DOHH2 (cell line): ENCODE data around the gene PPFIA4.

Experiments
- H3F3A ChIP-seq: fragments of 200-600 bp; sonication (generic), shearing (Covaris generic); 2 replicates; pipeline ENCODE4 v1.6.0; 2016; ENCODE audit warnings: antibody characterized with exemption, mild to moderate bottlenecking; ENCODE audit not compliant: control insufficient read depth, insufficient read depth
- H3K27ac ChIP-seq: fragments of 200-600 bp; sonication (generic); 2 replicates; pipeline ENCODE4 v1.5.1; 2014; ENCODE audit warnings: low read depth, mild to moderate bottlenecking, low read length, moderate library complexity
- H3K27me3 ChIP-seq: fragments of 200-600 bp; sonication (generic); 2 replicates; pipeline ENCODE4 v1.6.1; 2014; ENCODE audit warnings: mild to moderate bottlenecking, low read length, mixed read lengths; ENCODE audit not compliant: control insufficient read depth
- H3K36me3 ChIP-seq: fragments of 200-600 bp; sonication (generic); 2 replicates; pipeline ENCODE4 v1.6.1; 2014; ENCODE audit warnings: mild to moderate bottlenecking, low read length, moderate library complexity, mixed read lengths; ENCODE audit not compliant: control insufficient read depth
- H3K4me1 ChIP-seq: fragments of 200-600 bp; sonication (generic); 2 replicates; pipeline ENCODE4 v1.6.1; 2014; ENCODE audit warnings: mild to moderate bottlenecking, low read length, mixed read lengths; ENCODE audit not compliant: control insufficient read depth
- H3K4me2 ChIP-seq: fragments of 200-600 bp; sonication (generic); 2 replicates; pipeline ENCODE4 v1.6.0; 2014; ENCODE audit warnings: mild to moderate bottlenecking, low read length, moderate library complexity
- H3K4me3 ChIP-seq: fragments of 200-600 bp; sonication (generic); 2 replicates; pipeline ENCODE4 v1.5.1; 2014; ENCODE audit warnings: mild to moderate bottlenecking, low read length, mixed read lengths
- H3K79me2 ChIP-seq: fragments of 200-600 bp; sonication (generic); 2 replicates; pipeline ENCODE4 v1.6.1; 2014; ENCODE audit warnings: mild to moderate bottlenecking, low read length, mixed read lengths; ENCODE audit not compliant: control insufficient read depth
- H3K9me2 ChIP-seq: fragments of 200-600 bp; sonication (generic); replicated peaks from 2 replicates; pipeline ENCODE4 v1.6.1; 2014; ENCODE audit warnings: mild to moderate bottlenecking, low read length, mixed read lengths; ENCODE audit not compliant: control insufficient read depth
- H3K9me3 ChIP-seq: fragments of 200-600 bp; sonication (generic); 2 replicates; pipeline ENCODE4 v1.6.1; 2014; ENCODE audit warnings: antibody characterized with exemption, low read length, mixed read lengths; ENCODE audit not compliant: control insufficient read depth, insufficient read depth
- H4K20me1 ChIP-seq: fragments of 200-600 bp; sonication (generic); 2 replicates; pipeline ENCODE4 v1.6.0; 2014; ENCODE audit warnings: low read depth, mild to moderate bottlenecking, antibody characterized with exemption, low read length, moderate library complexity; ENCODE audit not compliant: control insufficient read depth, insufficient read depth
- CTCF ChIP-seq: fragments of 200-600 bp; sonication (generic); IDR thresholded peaks from one replicate; pipeline ENCODE4 v1.5.1; 2014; ENCODE audit warnings: antibody characterized with exemption, mild to moderate bottlenecking, low read depth, low read length; ENCODE audit not compliant: poor library complexity, severe bottlenecking
- EZH2phosphoT487 ChIP-seq: fragments of 200-600 bp; sonication (generic); IDR thresholded peaks from 2 replicates; pipeline ENCODE4 v1.6.1; 2017; ENCODE audit warnings: borderline replicate concordance, mild to moderate bottlenecking, antibody characterized with exemption, low read length, moderate library complexity, mixed read lengths

Gene PPFIA4

GRCh38 chr1:203124546-203125317 is 98.4 kb downstream of the PPFIA4 start:
- H3K36me3 ChIP-seq: no peaks in the 10 kb centered on the region
- peaks cover 8% of the 10 kb centered on the region for H3K27me3 ChIP-seq
- no peaks in the 10 kb centered on the region for H3K4me1 ChIP-seq

GRCh38 chr1:203126151-203126865 is 100.0 kb downstream of the PPFIA4 start:
- no peak overlapping the region for H3K4me2 ChIP-seq
- TF ChIP-seq CTCF (peak; percentile 46), EZH2phosphoT487 (no peak)
- H3K27me3 ChIP-seq: peaks cover 8% of the 10 kb centered on the region

More at GRCh38 chr1:203124546-203125317, 98.4 kb downstream of the PPFIA4 start:
- no peak overlapping the region for H3K4me2 ChIP-seq
- H3K9me2 ChIP-seq: no peaks in the 10 kb centered on the region
- no peak overlapping the region for H3K27ac ChIP-seq
- H3K79me2 ChIP-seq: no peaks in the 10 kb centered on the region
- no peak overlapping the region for H3K4me3 ChIP-seq
- no peaks in the 10 kb centered on the region for H4K20me1 ChIP-seq
- H3K9me3 ChIP-seq: no peaks in the 10 kb centered on the region
- H3F3A ChIP-seq: no peaks in the 10 kb centered on the region
- TF ChIP-seq EZH2phosphoT487: no peak
- no peak for TF ChIP-seq CTCF

GRCh38 chr1:203126866-203127665 is 100.8 kb downstream of the PPFIA4 start:
- no peak overlapping the region for H3K4me3 ChIP-seq

More at GRCh38 chr1:203126151-203126865, 100.0 kb downstream of the PPFIA4 start:
- H4K20me1 ChIP-seq: no peaks in the 10 kb centered on the region
- H3K27ac ChIP-seq: no peak overlapping the region
- no peaks in the 10 kb centered on the region for H3F3A ChIP-seq
- no peaks in the 10 kb centered on the region for H3K36me3 ChIP-seq
- no peaks in the 10 kb centered on the region for H3K9me2 ChIP-seq
- no peaks in the 10 kb centered on the region for H3K79me2 ChIP-seq
- no peaks in the 10 kb centered on the region for H3K4me1 ChIP-seq
- H3K9me3 ChIP-seq: no peaks in the 10 kb centered on the region
- no peak overlapping the region for H3K4me3 ChIP-seq

More at GRCh38 chr1:203126866-203127665, 100.8 kb downstream of the PPFIA4 start:
- Histone ChIP-seq H3K27me3 (peaks cover 11% of the 10 kb centered on the region), H3K79me2 (no peaks in the 10 kb centered on the region), H3K27ac (no peak overlapping the region), H4K20me1 (no peaks in the 10 kb centered on the region), H3K36me3 (no peaks in the 10 kb centered on the region), H3F3A (no peaks in the 10 kb centered on the region), H3K4me1 (no peaks in the 10 kb centered on the region), H3K9me3 (no peaks in the 10 kb centered on the region), H3K4me2 (no peak overlapping the region), H3K9me2 (no peaks in the 10 kb centered on the region)
- TF ChIP-seq CTCF (no peak), EZH2phosphoT487 (no peak)
